NB4 (cell line): ENCODE data around the gene CTIF.

ENCODE experiments used
- POLR2A ChIP-seq: IDR thresholded peaks from 2 replicates; pipeline ENCODE4 v1.6.1; 2011; ENCODE audit warnings: mild to moderate bottlenecking; ENCODE audit not compliant: insufficient read length; ENCODE audit errors: extremely low read depth
- TF ChIP-seq, protein P1 (sequence below): IDR thresholded peaks from one replicate; pipeline ENCODE4 v1.5.1; 2012; ENCODE audit warnings: low read depth, low read length

DNA sequence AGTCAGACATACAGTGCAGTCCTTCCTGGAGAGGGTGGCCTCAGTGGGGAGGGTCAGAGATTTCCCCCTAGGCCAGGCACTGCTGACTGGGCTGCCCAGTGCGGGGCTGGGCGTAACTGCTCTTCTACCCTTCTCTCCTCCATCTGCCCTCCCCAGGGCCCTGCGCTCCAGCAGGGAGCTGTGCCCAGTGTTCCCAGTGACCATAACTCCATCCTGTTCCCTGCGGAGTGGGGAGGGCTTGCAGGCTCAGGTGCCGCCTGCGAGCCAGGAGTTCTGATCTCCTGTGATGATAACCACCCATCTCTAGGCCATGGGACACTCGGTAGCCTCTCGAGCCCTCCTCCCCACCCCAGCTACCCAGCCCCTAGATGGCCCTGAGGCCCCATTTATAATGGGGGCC, 304.3 kb downstream of the CTIF start:
- TF ChIP-seq, protein P1, sequence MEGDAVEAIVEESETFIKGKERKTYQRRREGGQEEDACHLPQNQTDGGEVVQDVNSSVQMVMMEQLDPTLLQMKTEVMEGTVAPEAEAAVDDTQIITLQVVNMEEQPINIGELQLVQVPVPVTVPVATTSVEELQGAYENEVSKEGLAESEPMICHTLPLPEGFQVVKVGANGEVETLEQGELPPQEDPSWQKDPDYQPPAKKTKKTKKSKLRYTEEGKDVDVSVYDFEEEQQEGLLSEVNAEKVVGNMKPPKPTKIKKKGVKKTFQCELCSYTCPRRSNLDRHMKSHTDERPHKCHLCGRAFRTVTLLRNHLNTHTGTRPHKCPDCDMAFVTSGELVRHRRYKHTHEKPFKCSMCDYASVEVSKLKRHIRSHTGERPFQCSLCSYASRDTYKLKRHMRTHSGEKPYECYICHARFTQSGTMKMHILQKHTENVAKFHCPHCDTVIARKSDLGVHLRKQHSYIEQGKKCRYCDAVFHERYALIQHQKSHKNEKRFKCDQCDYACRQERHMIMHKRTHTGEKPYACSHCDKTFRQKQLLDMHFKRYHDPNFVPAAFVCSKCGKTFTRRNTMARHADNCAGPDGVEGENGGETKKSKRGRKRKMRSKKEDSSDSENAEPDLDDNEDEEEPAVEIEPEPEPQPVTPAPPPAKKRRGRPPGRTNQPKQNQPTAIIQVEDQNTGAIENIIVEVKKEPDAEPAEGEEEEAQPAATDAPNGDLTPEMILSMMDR: no peak
- no peak for TF ChIP-seq POLR2A
